KMS-11 (cell line): ENCODE results near the gene WEE2.

Experiments
- H2AFZ ChIP-seq: fragments of 200-600 bp; sonication (generic); 2 replicates; pipeline ENCODE4 v1.6.1; 2016; ENCODE audit warnings: antibody characterized with exemption, mixed run types, low read depth
- H3K27ac ChIP-seq: fragments of 200-600 bp; sonication (generic); 2 replicates; pipeline ENCODE4 v1.6.1; 2016; ENCODE audit warnings: mild to moderate bottlenecking, mixed run types
- H3K27me3 ChIP-seq: fragments of 200-600 bp; sonication (generic); 2 replicates; pipeline ENCODE4 v1.6.1; 2017; ENCODE audit warnings: mild to moderate bottlenecking, low read depth, mixed run types, moderate library complexity; ENCODE audit not compliant: insufficient read depth
- H3K36me3 ChIP-seq: fragments of 200-600 bp; sonication (generic); 2 replicates; pipeline ENCODE4 v1.6.1; 2017; ENCODE audit warnings: mild to moderate bottlenecking, mixed run types; ENCODE audit not compliant: insufficient read depth
- H3K4me1 ChIP-seq: fragments of 200-600 bp; sonication (generic); 2 replicates; pipeline ENCODE4 v1.6.1; 2016; ENCODE audit warnings: mild to moderate bottlenecking, low read depth, mixed run types; ENCODE audit not compliant: poor library complexity, severe bottlenecking
- H3K4me2 ChIP-seq: fragments of 200-600 bp; sonication (generic); 2 replicates; pipeline ENCODE4 v1.7.0; 2016; ENCODE audit warnings: mild to moderate bottlenecking, mixed run types
- H3K4me3 ChIP-seq: fragments of 200-600 bp; sonication (generic); IDR thresholded peaks from 2 replicates; pipeline ENCODE4 v1.6.1; 2017; ENCODE audit warnings: low read depth, low read length, mixed read lengths; ENCODE audit not compliant: insufficient read depth
- H3K79me2 ChIP-seq: fragments of 200-600 bp; sonication (generic); 2 replicates; pipeline ENCODE4 v1.6.1; 2016; ENCODE audit warnings: low read depth, mixed run types; ENCODE audit not compliant: insufficient read depth
- H3K9ac ChIP-seq: fragments of 200-600 bp; sonication (generic); 2 replicates; pipeline ENCODE4 v1.6.1; 2016; ENCODE audit warnings: mild to moderate bottlenecking, mixed run types
- H4K20me1 ChIP-seq: fragments of 200-600 bp; sonication (generic); 2 replicates; pipeline ENCODE4 v1.6.1; 2016; ENCODE audit warnings: mild to moderate bottlenecking, mixed run types; ENCODE audit not compliant: insufficient read depth
- TF ChIP-seq, protein P1 (sequence below): fragments of 200-600 bp; sonication (generic); conservative IDR thresholded peaks from 2 replicates; pipeline ENCODE4 v1.6.1; 2017; ENCODE audit warnings: low read depth, mild to moderate bottlenecking, antibody characterized with exemption, low read length, moderate library complexity, mixed read lengths

The WEE2 gene

GRCh38 chr7:141664450-141664849 lies 43.7 kb upstream of the WEE2 start:
- Histone ChIP-seq H3K79me2 (no peaks in the 10 kb centered on the region), H2AFZ (no peak overlapping the region), H3K4me2 (no peak overlapping the region), H3K27ac (no peak overlapping the region), H3K4me3 (no peak overlapping the region), H3K27me3 (no peaks in the 10 kb centered on the region), H3K36me3 (no peaks in the 10 kb centered on the region), H3K4me1 (peaks cover 15% of the 10 kb centered on the region), H4K20me1 (no peaks in the 10 kb centered on the region), H3K9ac (no peak overlapping the region)
- TF ChIP-seq, protein P1, sequence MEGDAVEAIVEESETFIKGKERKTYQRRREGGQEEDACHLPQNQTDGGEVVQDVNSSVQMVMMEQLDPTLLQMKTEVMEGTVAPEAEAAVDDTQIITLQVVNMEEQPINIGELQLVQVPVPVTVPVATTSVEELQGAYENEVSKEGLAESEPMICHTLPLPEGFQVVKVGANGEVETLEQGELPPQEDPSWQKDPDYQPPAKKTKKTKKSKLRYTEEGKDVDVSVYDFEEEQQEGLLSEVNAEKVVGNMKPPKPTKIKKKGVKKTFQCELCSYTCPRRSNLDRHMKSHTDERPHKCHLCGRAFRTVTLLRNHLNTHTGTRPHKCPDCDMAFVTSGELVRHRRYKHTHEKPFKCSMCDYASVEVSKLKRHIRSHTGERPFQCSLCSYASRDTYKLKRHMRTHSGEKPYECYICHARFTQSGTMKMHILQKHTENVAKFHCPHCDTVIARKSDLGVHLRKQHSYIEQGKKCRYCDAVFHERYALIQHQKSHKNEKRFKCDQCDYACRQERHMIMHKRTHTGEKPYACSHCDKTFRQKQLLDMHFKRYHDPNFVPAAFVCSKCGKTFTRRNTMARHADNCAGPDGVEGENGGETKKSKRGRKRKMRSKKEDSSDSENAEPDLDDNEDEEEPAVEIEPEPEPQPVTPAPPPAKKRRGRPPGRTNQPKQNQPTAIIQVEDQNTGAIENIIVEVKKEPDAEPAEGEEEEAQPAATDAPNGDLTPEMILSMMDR: no peak

DNA sequence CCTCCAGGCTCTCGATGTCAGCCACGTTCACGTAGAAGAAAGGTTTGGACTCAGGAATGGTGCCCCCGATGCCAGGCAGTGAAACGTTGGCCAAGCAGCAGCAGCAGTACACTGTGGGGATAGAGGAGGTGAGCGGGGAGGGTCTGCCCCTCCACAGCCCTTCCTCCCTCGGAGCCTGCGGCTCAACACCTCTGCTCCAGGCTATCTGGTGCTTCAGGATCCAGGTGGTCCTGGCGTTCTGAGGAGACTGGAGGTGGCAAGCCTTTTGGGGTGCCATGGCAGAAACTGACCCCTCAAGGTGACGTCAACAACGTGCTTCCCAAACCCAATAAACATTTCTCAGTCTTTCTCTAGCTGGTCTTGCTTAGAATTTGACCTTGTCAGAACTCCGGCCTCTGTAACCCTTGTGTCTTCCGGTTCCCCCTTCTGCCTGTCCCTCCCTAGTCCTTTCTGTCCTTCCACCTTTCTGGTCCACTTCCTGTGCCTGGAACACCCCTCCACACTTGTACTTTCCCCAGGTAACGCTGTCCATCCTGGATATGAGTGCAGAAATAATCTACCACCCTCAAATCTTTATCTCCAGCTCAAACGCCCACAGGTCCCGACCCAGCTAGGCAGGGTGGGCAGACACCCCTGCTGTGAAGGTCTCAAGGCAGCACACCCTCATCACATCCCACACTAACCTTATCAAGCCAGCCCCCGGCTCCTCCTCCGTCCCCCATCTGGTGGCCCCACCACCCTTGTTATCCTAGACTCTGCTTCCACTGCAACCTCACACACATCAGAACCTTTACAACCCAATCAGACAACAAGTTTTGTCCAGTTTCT lies 42.7 kb upstream of the WEE2 start:
- peaks cover 8% of the 10 kb centered on the region for H3K4me1 ChIP-seq
- TF ChIP-seq, protein P1: no peak

DNA sequence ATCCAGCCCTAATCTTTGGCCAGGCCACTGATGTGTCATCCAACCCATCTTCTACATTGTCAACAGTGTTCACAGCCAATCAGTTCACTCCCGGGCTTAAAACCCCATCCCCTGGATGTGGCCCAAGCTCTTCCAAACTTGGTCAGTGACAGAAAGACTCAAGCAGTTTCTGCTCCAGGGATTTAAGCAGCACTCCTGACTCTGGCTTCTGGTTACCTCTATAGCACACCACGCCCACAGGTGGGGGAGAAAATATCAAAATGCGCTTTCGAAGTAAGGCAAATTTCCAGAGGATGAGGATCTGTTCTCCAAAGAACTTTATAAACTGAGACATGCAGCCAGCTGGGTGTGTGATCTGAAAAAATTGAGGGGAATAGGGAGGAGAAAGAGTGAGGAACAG lies 42.1 kb upstream of the WEE2 start:
- H3K79me2 ChIP-seq: no peaks in the 10 kb centered on the region
- H4K20me1 ChIP-seq: no peaks in the 10 kb centered on the region
- H3K4me2 ChIP-seq: no peak overlapping the region
- H3K9ac ChIP-seq: no peak overlapping the region
- no peak overlapping the region for H3K27ac ChIP-seq
- peaks cover 6% of the 10 kb centered on the region for H3K4me1 ChIP-seq
- H3K36me3 ChIP-seq: no peaks in the 10 kb centered on the region
- TF ChIP-seq, protein P1: no peak
- no peak overlapping the region for H3K4me3 ChIP-seq
- no peaks in the 10 kb centered on the region for H3K27me3 ChIP-seq
- no peak overlapping the region for H2AFZ ChIP-seq

More for the DNA sequence above, 42.7 kb upstream of the WEE2 start:
- Histone ChIP-seq H3K9ac (no peak overlapping the region), H3K36me3 (no peaks in the 10 kb centered on the region), H3K79me2 (no peaks in the 10 kb centered on the region), H3K4me3 (no peak overlapping the region), H2AFZ (no peak overlapping the region), H3K27me3 (no peaks in the 10 kb centered on the region), H3K27ac (no peak overlapping the region), H3K4me2 (no peak overlapping the region), H4K20me1 (no peaks in the 10 kb centered on the region)

DNA sequence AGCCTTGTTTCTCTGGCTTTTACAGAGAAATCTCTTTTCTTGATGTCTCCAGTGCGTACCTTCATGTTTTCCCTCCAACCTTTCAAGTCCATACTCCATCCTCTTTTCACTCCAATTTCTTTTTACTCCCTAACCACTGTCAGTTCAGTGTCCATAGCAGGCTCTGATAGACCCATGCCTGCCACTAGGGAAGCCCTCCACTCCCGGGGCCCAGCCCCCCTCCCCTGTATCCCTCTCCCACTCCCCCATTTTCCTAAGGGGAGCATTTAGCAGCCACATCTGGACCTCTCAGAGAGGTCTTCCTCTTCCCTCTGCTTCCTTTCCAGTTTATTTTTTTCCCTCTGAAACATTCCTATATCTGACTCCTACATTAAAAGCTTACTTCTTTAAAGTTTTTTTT lies 39.3 kb upstream of the WEE2 start:
- Histone ChIP-seq H3K9ac (no peak overlapping the region), H3K36me3 (no peaks in the 10 kb centered on the region), H3K4me3 (no peak overlapping the region), H3K27me3 (no peaks in the 10 kb centered on the region), H2AFZ (no peak overlapping the region), H3K27ac (no peak overlapping the region), H3K4me2 (no peak overlapping the region), H3K4me1 (no peaks in the 10 kb centered on the region), H4K20me1 (no peaks in the 10 kb centered on the region), H3K79me2 (no peaks in the 10 kb centered on the region)
- TF ChIP-seq, protein P1: no peak
